GM21723 (cell line): Measurements from ENCODE around the gene TMEM266.

Experiments
- ATAC-seq: cut with Tn5 transposase; IDR thresholded peaks from one replicate; pipeline ENCODE4 v1.9.1; 2021; ENCODE audit warnings: mild to moderate bottlenecking, moderate library complexity; ENCODE audit not compliant: unreplicated experiment

TMEM266 gene

GRCh38 chr15:76179023-76179422 lies 119.2 kb downstream of the TMEM266 start:
- ATAC-seq, result no peak

- ATAC-seq, result no peak
Observed at GRCh38 chr15:76180321-76180720, 120.5 kb downstream of the TMEM266 start.

GRCh38 chr15:76181705-76182107 lies 121.9 kb downstream of the TMEM266 start:
- ATAC-seq, result peak; percentile 81

GRCh38 chr15:76183930-76184649 lies 124.3 kb downstream of the TMEM266 start:
- ATAC-seq, result no peak

- ATAC-seq, result no peak
Observed at GRCh38 chr15:76184650-76185035, 124.9 kb downstream of the TMEM266 start.

- no peak for ATAC-seq
Observed at GRCh38 chr15:76185716-76186115, 125.9 kb downstream of the TMEM266 start.

- no peak for ATAC-seq
Observed at GRCh38 chr15:76187163-76187562, 127.4 kb downstream of the TMEM266 start.

- no peak for ATAC-seq
Observed at GRCh38 chr15:76189106-76189505, 129.3 kb downstream of the TMEM266 start.

- no peak for ATAC-seq
Observed at GRCh38 chr15:76190070-76190564, 130.3 kb downstream of the TMEM266 start.

GRCh38 chr15:76190751-76191538 lies 131.2 kb downstream of the TMEM266 start:
- peak; percentile 83 for ATAC-seq

GRCh38 chr15:76191539-76192244 lies 131.9 kb downstream of the TMEM266 start:
- no peak for ATAC-seq

GRCh38 chr15:76192715-76193114 lies 132.9 kb downstream of the TMEM266 start:
- ATAC-seq, result no peak

- no peak for ATAC-seq
Observed at GRCh38 chr15:76193934-76194333, 134.1 kb downstream of the TMEM266 start.

- no peak for ATAC-seq
Observed at GRCh38 chr15:76195506-76196268, 135.9 kb downstream of the TMEM266 start.

- ATAC-seq, result no peak
Observed at GRCh38 chr15:76196269-76197231, 136.8 kb downstream of the TMEM266 start.

- ATAC-seq, result no peak
Observed at GRCh38 chr15:76197703-76198455, 138.1 kb downstream of the TMEM266 start.

GRCh38 chr15:76198456-76199105 lies 138.8 kb downstream of the TMEM266 start:
- ATAC-seq, result no peak
